Hypothalamus (tissue), 51 donors: ENCODE measurements around the gene RPTN.

Experiments
- DNase-seq, 51 donors: peaks; one replicate each; lab custom pipeline; 2025; lab: John Stamatoyannopoulos, UW

RPTN gene, protein sequence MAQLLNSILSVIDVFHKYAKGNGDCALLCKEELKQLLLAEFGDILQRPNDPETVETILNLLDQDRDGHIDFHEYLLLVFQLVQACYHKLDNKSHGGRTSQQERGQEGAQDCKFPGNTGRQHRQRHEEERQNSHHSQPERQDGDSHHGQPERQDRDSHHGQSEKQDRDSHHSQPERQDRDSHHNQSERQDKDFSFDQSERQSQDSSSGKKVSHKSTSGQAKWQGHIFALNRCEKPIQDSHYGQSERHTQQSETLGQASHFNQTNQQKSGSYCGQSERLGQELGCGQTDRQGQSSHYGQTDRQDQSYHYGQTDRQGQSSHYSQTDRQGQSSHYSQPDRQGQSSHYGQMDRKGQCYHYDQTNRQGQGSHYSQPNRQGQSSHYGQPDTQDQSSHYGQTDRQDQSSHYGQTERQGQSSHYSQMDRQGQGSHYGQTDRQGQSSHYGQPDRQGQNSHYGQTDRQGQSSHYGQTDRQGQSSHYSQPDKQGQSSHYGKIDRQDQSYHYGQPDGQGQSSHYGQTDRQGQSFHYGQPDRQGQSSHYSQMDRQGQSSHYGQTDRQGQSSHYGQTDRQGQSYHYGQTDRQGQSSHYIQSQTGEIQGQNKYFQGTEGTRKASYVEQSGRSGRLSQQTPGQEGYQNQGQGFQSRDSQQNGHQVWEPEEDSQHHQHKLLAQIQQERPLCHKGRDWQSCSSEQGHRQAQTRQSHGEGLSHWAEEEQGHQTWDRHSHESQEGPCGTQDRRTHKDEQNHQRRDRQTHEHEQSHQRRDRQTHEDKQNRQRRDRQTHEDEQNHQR

DNA sequence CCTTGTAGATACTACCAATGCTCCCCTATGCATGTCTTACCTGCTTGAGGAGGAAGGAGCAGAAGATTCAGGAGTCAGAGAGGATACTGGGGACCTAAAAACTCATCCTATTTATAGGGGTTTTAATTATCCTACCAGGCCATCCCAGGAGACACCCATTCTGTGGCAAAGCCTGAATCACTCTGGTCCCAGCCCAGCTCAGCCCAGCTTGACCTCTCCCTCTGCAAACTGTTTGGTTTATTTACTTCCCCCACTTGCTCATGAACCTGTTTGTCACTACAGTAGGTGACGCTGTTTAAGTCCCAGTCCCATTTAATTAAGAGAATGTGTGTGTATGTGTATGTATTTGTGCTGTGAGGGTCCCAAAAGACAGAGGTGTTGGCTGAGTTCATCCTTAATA is at the start of gene RPTN:
Gene RPTN, minus strand, starts transcription at position 85 of the 400 bp plus-strand sequence. CDS start 1,339 bp downstream, outside the sequence.
- no peak for DNase-seq

DNA sequence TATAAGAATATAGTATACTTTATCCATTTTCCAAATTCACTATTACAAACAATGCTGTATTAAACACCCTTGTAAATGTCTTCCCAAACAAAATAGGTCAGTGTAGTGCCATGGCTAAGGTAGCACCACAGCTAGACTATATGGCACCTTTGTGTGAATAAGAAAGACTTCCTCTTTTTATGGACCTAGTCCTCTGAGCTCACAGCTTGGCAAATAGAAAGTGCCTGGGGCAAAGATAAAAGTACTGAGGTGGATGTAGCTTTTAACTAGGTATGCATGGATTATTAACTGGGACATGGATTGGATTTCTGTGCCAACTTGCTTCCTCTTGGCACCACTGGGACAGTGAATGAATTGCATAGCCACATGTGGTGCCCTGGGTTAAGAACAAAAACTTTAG is 40.0 kb upstream of the RPTN start:
- DNase-seq: no peak

DNA sequence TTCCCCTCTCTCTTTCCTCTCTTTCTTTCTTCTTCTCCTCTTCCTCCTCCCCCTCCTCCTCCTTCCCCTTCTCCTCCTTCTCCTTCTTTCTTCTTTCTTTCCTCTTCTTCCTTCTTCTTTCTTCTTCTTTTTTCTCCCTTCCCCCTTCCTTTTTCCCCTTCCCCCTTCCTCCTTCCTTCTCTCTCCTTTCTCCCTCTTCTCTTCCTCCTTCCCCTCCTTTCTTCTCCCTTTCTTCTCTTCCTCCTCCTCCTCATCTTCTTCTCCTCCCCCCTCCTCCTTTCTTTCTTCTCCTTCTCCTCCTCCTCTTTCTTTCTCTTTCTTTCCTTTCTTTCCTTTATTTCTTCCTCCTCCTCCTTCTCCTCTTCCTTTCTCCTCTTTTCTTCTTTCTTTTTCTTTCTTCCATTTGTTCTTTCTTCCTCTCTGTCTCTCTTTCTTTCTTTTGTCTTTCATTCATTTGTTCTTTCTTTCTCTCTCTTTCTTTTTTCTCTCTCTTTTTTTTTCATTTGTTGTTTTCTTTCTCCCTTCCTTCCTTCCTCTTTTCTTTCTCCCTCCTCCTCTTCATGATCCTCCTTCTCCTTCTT is 38.4 kb upstream of the RPTN start:
- DNase-seq: no peak

- peak in 1 of 51 donors; percentile 0 for DNase-seq
These were observed 32.7 kb upstream of the RPTN start for GRCh38 chr1:152191711-152192110.

- DNase-seq: no peak
These were observed 32.2 kb upstream of the RPTN start for GRCh38 chr1:152191260-152191659.

DNA sequence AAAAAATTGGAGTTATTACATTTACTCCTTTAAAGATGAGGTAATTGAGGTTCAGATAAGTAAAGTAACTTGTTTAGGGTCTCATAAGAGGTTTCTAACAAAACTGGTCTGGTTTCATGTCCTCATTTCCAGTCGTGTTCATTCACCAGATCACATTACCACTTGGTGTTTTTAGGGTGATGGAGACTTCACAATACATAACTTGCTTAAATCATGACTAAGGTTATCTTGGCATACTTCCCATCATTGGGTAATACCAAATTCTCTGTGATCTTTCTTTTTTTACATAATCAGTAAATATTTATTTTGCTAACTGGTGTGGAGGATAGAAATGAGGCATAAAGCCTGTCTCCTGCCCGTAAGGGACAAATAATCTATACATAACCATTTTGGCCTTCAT is 31.6 kb upstream of the RPTN start:
- DNase-seq: no peak

DNA sequence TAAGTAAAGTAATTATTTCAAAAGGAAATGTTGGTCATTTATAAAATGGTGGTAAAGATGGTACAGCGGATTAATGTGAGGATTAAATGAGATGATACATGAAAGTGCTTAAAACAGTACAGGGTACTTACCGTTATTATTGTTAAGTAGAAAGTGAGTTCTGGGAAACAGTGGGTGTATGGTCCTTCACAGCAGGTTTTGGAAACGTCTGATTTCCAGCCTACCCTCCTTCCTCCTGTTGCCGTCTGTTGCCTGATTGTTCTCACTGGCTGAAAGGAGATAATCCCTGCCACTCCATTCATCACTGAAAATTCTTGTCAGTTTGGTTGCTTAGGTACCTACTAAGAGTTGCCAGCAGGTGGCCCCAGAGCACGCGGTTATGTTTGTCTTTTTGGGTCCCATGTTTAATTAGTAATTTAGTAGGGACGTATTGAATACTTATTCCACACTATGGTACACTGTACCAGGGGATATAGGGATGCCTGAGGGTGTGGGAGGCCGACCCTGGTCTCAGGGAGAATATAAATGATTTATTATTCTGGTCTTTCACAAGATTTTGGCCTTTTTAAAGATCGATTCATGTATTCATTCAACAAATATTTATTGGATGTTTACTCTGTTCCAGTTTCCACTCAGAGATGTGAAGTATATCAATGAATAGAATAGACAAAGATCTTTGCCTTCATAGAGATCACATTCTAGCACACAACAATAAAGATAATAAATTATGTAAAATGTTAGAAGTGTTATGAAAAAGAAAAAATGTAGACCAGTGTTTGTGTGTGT is 30.8 kb upstream of the RPTN start:
- peak in 28 of 51 donors; percentile 1 to 57 (median 25) for DNase-seq

DNA sequence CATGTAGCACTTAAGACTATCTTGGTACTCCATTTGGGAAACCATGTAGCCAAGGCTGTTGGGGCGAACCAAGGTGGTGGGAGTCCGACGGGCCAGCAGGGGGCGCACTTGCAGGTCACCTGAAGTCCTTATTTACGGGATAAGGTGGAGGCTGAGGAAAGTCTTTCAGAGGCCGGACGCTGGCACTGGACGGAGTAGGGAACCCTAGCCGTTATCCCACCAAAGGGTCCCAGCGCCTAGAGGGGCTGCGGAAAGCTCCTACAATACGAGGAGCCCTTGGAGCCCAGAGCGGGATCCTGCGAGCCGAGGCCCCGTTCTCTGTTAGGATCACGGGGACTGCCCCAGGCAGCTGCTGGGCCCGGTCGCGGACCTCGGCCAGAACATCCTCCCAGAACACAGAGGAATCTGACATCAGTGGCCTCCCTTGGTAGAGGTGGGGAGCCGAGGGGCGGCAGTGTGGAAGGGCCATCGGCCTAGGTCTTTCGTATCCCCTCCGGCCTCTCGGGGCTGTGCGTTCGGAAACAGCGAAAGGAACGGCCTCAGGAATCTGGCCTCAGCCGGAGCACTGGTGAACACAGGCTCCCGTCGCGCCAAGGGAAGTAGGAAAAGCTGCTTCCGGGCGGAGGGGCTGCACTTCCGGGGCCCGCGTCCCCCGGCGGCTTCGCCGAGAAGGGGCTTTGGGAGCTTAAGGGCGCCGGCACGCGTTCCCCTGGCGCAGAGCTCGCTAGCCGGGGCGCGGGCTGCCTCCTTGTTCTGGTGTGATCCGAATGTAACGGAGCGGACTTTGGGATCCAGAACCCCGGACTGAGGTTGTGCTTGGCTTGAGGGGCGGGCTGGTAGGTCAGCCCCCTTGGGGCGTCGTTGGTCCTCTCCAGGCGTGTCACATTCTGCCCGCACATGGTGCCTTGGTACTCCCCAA is 29.9 kb upstream of the RPTN start:
- peak in 36 of 51 donors; percentile 3 to 65 (median 34) for DNase-seq

DNA sequence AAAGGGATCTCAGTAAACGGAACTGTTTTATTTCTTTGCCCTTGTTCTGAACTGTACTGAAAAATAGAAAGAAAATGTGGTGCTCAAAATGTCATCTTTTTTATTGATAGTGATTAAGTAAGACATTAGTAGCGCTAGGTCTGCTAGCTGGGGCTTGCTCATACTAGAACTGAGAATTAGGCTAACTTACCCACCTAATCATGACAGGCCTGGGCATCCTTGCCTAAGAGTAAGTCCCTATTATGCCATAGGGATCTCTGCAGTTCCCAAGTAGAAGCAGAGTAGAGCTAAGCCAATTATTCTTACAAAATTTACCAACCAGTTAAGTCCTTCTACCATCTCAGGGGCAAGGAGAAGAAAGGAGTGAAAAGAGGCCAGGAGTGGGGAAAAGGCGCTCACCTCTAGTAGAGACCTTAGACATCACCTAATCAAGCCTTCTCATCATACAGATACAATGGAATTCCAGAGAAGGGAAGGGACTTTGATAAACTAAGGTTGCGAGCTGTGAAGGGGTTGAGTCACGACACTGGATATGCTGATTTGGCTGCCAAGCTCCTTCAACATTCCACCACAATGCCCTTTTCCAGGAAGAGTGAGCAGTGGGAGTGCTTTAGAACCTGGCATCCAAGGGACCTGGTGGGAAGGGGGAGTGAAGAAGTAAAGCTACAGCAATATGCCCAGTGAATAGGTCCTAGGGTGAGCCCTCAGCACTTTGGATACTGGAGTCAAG is 27.7 kb upstream of the RPTN start:
- DNase-seq: no peak

DNA sequence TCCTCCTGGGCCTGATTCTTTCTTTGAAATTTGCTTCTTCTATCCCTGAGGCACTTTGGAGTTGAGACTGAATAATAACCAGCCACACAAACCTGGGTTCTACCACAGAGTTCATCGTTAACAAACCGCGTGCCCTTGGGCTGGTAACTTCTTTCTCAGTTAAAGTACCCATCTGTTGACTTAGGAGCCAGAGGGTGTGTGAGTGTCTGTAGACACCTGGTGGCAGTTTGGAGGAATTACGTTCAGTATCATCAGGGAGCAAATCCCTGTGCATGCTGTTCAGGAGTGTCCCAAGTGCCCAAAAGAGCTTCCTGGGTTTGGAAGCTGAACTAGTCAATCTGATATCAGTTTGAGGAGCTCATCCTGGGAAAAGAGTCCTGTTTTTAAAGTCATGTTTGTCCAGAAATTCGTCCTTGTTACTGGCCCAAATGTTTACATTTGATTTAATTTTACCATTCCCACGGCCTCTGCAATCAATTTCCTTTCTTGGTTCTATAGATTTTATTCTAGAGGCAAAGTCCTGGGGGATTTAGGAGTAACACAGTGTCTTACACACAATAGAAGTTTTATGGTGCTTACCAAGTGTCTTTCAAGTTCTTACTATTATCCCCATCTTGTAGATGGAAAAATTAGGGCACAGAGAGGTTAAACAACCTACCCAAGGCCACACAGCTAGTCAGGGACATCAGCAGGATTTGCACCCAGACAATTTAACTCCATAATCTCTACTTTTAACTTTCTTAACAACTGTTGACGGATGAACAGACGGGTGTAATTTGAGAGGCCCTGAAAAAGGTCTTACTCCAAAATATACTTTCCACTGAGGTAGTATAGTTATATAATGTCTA is 26.7 kb upstream of the RPTN start:
- DNase-seq: peak in 9 of 51 donors; percentile 3 to 32 (median 8)

GRCh38 chr1:152182944-152183361 is 23.9 kb upstream of the RPTN start:
- DNase-seq: no peak

DNA sequence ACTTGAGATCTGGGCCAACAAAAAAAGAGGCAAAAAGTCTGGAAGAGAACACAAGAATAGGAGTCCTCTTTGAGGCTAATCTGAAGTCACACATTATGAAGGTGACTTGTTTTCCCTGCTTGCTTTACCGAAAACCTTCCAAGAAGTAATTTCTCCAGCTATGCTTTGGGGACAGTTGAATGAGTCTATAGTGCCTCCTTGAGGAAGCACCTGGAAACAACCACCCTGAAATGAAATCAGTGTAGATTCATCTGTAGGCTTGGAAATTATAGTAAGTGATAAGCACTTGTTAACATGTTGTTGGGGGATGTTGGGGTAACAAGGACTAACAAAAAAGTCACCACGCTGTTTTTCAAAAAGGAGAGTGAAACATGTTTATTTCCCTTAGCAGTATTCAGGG is 23.4 kb upstream of the RPTN start:
- peak in 2 of 51 donors; percentile 1 to 4 for DNase-seq

- no peak for DNase-seq
These were observed 20.5 kb upstream of the RPTN start for GRCh38 chr1:152179566-152179965.

DNA sequence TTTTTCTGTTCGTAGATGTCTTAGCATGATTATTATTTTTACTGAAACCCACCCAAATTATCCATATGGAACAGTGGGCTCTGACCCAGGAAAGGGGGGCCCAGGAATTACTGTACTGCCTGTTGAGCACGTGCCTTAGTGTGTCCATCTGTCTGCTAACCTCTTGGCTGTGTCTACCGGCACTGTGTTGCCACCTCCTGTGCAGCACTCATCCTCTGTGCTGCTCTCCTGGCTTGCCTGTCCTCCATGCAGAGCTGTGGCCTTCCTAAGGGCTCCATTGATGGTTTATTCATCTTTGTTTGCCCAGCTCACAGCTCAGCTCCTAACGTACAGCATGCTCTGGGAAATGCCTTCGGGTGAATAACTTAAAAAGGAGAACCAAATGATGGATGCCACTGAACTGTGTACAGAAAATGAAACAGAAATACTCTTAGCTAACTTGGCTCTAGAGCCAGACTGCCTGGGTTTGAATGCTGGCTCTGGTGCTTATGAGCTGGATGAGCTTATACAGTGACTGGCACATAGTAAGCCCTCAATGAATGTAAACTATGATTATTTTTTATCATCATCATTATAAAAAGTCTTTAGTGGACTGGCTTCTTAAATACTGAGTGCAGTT is 11.4 kb upstream of the RPTN start:
- DNase-seq: no peak

- no peak for DNase-seq
These were observed 10.5 kb upstream of the RPTN start for GRCh38 chr1:152169366-152170025.

- DNase-seq: no peak
These were observed 9.5 kb upstream of the RPTN start for GRCh38 chr1:152168535-152168868.
